NCI-H82 (cell line): ENCODE data around the gene PTPRN2.
"Not testable (repeated sequence)": the region's sequence is repeated elsewhere in the genome, so short reads cannot be mapped to it uniquely, and the experiment has no call there.

Experiments
- DNase-seq: peaks from one replicate; lab custom pipeline; 2025; lab: John Stamatoyannopoulos, UW

PTPRN2 gene

DNA sequence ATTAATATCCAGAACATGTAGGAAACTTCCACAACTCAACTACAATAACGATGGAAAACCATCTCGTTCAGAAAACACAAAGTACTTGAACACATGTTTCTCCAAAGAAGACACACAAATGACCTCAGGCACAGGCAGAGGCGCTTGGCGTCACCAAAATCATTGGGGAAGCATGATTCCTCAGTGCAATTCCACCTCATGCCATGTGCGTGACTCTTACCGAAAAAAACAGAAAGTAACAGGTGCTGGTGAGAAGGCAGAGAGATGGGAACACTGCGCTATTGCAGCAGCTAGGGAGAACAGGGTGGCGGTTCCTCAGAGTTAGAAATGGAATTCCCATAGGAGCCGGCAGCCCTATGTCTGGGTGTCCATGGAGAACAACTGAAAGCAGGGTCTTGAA is 860.9 kb downstream of the PTPRN2 start:
- DNase-seq: no peak

DNA sequence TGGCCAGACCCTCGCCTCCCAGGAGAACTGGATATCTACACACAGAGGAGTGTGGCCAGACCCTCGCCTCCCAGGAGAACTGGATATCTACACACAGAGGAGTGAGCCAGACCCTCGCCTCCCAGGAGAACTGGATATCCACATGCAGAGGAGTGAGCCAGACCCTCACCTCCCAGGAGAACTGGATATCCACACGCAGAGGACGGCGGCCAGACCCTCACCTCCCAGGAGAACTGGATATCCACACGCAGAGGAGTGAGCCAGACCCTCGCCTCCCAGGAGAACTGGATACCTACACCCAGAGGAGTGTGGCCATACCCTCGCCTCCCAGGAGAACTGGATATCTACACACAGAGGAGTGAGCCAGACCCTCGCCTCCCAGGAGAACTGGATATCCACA is 862.3 kb downstream of the PTPRN2 start:
- DNase-seq: not testable (repeated sequence)

DNA sequence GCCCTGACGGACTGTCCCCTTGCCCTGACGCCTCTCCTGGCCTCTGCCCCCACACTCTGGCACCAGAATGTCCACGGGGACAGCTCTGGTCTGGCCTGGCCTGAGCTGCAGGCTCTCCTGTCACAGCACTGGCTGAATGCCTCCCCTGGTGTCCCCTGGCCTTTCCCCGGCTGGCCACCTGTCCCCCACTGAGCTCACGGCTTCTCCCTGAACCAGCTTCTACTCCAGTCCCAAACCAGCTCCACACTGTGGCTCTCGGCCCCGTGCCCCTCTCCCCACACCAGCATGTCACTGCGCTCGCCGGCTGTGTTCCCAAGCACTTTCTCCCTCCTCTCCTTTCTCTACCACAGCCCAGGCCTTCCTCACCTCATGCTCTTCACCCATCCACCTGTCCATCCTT is 864.4 kb downstream of the PTPRN2 start:
- DNase-seq: no peak

DNA sequence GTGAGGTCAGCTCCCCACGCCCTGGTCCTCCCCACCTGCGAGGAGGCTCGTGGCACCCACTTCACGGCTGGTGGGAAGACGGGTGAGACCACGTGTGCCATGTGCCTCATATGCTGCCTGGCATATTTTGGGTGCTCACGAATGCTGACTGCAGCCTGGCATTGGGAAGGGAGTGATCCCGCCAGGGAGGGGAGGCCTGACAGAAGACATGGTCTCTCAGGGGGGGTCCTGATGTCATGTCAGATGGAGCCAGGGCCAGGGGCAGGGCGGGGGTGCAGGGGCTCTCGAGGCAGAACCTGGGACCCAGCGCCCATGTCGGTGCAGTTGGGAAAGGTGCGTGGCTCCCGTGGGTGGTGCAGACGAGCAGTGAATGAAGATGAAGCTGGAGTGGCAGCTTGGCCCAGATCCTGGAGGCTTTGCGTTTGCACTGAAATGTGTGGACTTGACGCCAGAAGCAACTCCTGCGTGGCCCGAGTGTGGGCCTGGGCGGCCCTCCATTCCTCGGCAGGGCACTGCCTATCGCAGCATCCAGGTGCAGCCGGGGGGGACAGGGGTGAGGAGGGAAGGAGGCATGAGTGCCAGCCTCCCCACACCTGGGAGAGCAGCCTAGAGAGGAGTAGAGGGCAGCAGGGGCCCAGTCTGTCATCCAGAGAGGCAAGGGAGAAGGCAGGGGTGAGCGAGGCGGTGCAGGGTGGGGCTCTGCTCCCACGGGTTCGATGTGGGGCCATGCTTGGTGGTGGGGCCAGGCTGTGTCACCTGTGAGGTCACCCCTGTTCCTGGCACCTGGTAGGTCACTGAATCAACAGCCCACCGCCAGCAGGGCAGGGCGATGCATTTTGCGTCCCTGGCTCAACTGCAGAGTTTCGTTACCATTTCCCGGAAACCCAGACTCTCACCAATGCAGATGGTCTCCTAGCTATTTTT is 865.2 kb downstream of the PTPRN2 start:
- DNase-seq: no peak

DNA sequence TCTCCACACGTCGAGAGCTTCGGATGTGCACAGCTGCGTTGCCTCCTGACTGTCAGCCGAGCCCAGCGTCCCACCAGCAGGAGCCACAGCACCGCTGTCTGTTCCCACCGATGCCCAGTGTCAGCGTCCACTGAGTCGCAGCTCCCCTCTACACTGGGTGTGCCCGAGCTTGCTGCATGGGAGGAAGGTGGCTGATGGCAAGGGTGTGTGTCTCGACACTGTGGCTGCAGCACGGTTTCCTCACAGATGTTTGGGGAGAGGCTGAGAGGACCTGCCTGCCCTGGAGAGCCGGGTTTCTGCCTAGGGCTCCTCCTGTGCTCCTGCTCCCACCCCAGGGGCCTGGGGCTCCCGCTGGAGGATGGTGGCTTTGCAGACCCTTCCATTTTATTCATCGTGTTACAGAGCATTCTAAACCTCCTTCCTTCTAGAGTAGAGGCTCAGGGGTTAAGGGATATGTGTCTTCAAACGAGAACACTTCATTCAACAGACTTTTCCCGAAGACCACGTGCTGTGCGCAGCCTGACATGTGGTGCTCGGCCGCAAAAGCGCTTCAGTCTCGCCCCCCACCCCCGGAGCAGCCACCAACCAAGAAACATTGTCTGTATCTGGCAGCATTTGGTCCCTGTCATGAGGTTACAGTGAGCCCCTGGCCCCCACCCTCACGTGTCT is 866.0 kb downstream of the PTPRN2 start:
- DNase-seq: no peak

DNA sequence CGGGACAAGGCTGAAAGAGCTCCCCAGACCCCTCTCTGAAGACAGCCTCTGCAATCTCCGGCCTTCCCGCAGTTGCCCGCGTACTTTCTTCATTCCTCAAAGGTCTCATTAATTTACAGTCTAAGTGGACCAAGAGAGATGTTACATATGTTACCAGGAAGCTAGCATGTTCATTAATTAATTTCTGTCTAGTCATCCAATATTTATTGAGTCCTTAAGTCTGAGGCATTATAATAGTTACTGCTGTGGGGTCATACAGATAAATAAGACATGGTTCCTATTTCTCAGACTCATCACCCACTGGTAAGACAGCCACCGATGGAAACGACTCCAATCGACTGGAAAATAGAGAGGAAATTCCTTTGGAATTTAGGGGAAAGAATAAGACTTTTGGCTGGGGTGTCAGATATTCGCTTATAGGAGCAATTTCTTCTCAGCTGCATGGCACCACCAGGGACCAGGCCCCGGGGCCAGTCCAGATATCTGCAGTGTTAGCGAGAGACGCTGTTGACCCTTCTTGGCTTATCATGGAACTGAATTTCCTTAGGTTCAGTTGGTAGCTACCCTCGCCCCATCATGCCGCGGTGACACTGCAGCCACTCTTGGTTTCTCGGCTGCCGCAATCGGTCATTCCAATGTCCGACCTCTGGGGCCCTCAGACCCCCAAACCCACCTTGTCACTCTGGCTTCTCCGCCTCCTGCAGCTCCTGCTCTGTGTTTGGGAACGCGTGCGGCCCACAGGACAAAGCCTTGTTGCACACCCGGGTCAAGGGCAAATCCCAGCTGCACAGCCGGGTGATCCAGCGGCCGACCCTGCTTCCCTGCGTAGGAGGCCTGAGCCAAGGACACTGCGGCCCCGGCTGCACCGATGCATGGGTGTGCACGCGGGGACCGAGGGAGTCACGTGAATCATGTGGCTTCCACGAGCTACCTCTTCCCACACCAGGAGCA is 867.6 kb downstream of the PTPRN2 start:
- DNase-seq: no peak

DNA sequence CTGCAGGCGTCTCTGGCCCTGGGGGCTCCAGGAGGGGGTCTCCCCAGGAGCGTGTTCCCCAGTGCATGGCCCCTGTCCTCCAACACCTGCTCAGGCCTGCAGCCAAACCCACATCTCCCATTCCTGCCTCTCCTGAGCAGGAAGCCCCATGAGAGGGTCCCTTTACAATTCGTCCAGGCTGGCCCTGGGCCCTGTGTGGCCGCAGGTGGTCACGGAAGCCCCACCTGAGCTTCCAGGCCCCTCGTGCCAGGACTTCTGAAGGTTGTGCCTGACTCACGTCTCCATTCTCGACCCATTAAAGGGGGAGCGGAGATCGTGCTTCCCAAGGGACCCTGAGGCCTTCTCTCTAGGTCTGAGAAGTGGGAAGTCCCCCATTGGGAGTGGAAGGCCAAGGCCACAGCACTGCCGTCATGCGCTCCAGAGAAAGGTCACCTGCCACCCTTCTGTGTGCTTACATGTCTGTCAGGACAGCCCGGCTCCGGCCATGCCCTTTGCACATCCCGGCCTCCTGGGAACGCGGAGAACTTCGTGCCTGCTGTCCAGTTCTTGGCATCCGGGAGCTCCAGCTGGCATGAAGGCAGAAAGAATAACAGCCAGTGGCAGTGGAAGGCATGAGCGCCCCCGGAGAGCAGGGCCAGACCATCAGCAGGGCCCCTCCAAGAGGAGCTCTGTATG is 868.5 kb downstream of the PTPRN2 start:
- DNase-seq: no peak

DNA sequence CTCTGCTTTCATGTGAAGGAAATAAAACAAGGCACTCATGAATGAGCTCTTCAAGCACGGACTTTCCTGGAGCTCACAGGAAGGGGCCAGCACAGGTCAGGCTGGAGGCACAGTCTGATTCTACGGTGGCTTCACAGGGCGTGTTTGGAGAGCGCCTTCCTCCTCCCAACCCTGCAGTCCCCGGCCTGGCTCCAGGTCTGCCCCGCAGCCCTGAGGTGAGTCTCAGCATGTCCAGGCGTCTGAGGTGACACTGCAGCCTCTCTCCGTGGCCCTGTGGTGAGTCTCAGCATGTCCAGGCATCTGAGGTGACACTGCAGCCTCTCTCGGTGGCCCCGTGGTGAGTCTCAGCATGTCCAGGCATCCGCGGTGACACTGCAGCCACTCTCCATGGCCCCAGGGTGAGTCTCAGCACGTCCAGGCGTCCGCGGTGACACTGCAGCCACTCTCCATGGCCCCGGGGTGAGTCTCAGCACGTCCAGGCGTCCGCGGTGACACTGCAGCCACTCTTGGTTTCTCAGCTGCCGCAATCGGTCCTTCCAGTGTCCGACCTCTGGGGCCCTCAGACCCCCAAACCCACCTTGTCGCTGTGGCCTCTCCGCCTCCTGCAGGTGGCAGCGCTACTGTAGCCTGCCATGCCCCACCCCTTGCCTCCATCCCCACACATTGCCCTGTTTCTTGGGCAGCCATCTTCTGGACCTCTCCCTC is 869.2 kb downstream of the PTPRN2 start:
- DNase-seq: no peak

DNA sequence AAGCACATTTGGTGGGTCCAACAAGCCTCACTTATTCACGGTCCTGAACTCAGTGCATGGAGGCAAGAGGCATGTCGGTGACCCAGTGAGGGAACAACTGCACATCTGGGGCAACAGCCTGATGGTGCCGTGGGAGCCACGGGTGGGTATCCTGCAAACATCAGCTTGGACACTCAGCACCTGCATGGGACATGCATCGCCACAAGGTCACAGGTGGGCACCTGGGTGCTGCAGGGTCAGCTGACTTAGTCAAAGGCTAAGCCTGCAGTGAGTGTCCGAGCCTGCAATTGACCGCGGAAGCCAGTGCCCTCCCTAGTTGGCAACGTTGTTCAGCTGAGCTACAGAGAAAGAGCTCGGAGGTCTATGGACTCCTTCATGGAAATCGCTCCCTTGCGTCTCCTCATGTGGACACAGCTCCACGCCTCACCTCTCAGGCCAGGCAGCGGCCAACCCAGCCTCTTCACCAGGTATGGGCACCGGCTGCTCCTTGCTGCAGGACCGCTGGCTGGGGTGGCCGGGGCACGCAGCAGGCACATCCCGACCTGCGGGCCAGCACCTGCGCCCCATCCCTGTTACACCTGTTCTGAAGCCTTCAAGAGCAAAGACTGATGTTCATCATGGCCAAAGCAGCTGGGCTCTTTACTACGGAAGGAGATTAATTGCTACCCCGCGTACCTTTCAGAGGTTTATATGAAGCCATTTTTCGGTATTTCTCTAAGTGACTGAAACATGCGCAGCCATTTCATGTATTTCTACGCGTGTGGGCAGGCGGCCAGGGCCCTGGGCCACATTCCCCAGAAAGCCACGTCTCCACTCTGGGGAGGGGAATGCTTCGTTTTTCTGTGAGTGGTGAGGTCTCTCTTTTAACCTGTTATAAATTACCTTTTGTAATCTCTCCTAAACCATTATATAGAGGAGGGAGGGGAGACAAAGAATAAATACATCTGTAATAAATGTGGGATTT is 870.1 kb downstream of the PTPRN2 start:
- no peak for DNase-seq

DNA sequence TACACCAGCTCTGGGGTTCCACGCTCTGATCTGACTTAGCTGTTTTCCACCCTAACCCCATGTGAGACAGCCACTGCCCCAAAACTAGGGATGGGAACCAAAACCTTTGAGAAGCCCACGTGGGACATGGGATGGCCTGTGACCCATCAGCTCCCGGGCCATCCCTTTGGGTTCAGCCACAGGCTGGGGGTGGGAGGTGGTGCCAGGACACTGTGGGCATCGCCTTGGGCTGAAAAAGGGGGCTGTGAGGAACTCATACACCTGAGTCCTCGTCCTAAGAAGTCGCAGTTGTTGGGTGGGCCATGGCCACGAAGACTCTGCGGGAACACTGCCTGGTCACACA is 871.7 kb downstream of the PTPRN2 start:
- DNase-seq: no peak

DNA sequence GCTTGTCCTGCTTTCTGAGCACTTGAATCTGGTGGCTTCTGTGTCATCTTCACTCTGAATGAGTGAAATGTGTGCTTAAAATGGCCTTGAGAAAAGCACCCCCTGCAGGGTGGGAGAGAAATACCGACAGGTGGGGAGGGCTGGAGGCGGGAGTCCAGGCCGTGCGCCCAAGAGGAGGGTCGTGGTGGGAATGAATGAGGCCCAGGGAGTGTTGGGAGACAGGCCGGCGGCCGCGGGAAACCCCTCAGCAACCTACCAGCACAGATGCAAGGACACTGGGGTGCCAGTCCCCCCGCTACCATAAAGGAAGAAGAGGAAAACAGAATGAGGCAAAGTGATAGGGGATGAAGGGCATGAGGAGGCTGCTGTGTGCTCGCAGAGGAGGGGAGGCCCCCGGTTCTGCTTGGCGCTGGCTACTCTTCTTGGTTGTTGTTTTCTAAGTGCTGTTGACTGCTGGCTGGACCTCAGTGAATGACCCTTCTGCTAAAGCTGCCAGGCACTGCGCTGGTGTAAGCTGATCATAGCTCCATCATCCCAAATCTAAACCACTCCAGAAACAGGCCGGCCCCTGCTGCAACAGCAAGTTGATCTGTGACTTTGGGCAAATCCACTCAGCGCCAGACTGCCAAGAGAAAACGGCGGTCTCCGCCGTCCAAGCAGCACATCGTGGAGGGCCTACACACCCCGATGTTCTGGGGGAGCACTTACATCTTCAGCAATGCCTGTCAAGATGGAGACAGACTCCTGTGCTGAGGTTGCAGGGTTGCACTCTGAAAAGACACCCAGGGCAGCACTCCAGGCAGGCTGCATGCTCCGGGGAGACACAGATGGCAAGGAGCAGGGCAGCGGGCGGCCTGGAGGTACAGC is 872.3 kb downstream of the PTPRN2 start:
- DNase-seq: no peak

DNA sequence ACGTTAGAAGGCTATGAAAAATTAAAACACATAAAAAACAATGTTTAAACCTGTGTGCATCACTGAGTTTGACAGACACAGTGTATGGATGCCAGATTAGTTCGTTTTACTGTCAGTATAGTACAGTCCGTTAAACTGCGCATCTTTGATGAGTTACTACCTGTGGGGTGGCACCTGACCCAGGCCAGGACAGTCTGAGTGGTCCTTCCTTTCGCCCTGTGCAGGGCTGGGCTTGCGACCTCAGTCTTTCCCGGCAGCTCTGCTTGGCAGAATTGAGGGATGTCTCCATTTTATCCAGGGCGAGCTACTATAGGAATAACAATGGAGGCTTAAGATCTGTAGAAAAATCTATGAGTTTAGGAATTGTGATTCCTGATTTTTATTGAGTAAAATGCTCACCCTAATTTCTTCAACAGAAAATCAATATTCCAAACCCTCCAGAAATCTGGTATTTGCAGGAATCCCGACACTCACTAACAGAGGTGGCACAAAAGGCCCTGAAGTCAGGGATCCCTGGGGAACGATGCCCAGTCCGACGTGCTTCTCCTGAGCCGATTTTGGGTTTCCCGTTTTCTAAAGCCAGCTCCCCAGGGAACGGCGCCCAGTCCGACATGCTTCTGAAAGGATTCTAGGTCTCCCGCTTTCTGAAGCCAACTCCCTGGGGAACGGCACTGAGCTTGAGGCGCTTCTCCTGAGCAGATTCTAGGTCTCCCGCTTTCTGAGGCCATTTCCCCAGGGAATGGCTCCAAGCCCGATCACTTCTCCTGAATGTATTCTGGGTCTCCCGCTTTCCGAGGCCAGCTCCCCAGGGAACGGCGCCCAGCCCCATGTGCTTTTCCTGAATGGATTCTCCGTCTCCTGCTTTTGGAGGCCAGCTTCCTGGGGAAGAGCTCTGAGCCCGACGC is 873.2 kb downstream of the PTPRN2 start:
- DNase-seq: no peak

DNA sequence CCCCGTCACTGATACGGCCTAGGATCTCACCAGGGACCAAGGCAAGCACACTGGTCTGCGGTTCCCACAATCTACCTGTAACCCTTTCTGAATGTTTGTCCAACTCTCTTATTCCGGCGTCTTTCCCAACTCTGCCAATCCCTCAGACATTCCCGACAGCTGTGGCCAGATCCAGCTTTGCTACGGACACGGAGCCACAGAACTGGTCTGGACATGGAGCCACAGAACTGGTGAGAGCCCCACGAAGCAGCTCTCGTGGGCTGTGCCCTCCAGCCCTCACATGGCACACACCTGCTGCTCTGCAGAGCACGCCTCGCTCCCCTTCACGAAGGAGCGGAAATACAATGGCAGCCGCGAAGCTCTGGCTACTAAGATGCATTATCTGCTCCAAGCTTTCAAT is 874.0 kb downstream of the PTPRN2 start:
- no peak for DNase-seq

DNA sequence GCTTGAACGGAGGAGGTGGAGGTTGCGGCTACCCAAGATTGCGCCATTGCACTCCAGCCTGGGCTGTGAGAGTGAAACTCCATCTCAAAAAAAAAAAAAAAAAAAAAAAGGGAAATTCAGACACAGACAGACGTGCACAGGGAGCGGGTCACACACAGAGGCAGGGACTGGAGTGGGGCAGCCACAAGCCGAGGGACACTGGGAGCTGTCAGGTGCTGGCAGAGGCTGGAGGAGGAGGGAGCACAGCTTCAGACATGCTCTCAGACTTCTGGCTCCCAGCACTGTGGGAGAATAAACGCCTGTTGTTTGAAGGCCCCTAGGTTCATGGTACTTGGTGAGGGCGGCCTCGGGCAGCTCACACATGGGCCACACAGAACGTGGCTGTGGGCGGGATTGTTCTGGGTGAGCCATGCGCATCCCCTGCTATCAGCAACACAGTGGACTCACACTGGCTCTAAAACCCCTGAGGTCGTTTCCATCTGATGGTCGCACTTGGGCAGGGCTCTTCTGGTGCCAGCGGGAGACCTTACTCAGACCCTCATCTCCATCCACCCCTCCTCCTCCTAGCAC is 874.9 kb downstream of the PTPRN2 start:
- no peak for DNase-seq

DNA sequence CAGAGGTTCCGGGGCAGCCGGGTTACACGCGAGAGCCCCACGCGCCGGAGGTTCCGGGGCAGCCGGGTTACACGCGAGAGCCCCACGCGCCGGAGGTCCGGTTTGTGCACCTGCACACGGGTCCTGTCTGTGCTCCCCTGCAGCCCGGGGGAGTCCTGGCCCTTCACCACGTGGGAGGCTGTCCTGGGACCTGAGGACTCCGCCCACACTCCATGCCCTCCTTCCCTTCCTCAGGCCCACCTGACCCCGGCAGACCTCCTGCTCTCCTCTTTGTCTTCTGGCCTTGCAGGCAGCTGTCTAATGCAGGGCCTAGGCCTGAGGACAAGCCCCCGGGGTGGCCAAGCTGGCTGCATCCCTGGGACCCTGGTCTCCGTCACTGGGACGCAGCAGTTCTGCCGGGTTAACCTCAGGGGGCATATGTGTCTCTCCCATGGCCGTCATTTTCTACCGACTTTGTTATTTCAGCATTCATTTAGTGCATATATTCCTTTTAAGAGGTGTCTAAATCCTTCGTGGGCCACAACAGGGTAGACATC is 876.2 kb downstream of the PTPRN2 start:
- DNase-seq: no peak

DNA sequence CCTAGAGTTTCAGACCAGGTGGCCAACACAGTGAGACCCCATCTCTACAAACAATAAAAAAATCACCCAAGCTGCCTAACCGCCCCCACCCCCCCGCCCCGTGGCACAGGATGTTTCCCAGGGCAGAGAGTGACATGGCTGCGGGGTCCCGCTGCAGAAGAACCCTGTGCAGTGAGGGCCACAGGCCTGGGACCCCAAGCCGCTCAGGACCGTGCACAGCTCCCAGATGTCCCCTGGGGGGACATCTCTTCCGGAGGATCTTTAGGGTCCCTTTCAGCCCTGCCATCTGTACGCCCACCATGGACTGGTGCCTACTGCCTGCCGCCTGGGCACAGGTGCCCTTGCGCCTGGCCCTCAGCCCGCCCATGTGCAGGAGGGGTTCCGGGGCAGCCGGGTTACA is 877.2 kb downstream of the PTPRN2 start:
- DNase-seq: no peak

DNA sequence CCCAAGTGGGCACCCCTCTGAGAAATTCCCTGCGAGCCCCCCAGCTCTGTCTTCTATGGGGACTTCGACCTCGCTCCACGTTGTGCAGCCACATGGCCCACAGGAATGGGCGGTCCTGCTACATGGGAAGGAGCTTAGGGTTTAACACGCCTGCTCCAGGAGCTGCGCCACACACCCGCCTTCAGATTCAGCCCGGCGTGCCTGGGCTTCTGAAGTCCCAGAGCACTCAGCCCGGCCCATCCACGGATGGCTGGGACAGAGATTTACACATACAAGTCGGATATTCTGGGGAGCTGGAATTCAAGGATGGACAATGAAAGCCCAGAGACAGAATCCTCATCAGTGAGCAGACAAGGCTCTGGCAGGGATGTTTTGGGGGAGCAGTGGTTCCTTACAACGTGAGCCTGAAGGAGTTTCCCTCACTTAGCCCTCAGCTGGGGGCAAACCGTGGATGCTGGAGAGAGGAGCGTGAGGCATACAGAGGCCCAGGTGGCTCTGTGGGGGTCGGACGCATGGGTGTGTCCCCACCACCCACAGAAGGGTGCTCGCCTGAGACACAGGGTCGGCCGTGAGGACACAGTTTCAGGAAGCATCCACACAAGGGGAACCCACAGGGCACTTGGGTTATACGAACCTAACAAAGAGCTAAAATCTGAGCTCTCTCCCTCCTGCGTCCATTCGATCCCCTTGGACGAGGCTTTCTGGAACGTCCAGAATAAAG is 877.9 kb downstream of the PTPRN2 start:
- no peak for DNase-seq
